Erythroblast (primary cell): ENCODE measurements around the gene NF1.

Experiments used
- GATA1 ChIP-seq: IDR thresholded peaks from 2 replicates; pipeline ENCODE4 v1.6.1; 2011; ENCODE audit warnings: low read depth, mild to moderate bottlenecking, control low read depth, low read length, moderate library complexity
- POLR2A ChIP-seq: IDR thresholded peaks from 2 replicates; pipeline ENCODE4 v1.6.1; 2011; ENCODE audit warnings: mild to moderate bottlenecking, low read length

GRCh38 chr17:31050948-31051347 is 43.8 kb upstream of the NF1 start:
- TF ChIP-seq POLR2A (no peak), GATA1 (no peak)
